ENCODE data around the gene TBC1D19.

Gene TBC1D19

DNA sequence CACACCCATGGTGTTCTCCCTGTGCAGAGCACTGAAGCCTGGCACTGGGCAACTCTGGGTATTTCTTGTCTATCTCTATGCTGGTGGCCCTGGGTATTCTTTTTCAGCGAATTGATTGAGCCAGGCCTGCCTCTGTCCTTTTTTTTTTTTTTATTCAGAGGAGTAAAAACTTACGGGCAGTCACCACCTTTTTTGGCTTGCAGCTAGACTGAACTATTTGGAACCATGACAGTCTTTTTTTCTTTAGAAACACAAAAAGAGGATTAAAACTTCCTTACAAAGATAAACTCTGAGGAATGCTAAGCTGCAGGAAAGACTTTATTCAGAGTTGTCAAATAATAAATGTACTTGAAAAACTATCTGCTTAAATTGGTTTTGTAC lies 157.6 kb downstream of the TBC1D19 start:
- DNase-seq: no peak

DNA sequence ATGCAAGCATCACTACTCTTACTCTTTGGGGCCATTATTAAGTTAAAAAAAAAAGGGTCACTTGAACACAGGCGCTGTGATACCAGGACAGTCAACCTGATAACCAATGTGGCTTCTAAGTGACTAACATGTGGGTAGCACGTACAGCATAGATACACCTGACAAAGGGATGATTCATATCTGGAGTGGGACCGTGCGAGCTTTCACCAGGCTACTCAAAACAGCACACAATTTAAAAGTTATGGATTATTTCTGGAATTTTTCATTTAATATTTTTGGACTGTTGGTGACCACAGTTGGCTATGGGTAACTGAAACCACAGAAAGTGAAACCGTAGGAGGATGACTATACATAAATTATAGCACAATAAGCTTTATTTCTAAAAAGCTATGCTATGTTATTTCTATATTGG lies 162.9 kb downstream of the TBC1D19 start:
- no peak for DNase-seq

DNA sequence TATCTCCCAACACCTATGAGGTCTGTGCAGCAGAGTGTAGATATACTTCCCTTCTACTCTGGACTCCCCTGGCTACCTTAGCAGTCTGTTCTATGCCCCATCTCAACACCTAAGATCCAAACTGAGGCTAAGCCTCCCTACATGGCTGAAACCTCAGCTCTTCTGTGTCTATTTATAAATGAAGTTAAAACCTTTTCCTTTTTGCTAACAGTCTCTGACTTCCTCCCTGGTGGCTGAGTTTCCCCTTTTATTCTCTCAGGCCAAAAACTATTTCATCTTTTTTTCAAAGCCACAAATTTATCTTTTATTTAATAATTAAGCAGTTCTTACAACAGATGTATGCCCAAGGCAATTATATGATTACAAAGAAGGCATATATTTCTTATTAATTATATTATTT lies 164.9 kb downstream of the TBC1D19 start:
- DNase-seq: no peak

DNA sequence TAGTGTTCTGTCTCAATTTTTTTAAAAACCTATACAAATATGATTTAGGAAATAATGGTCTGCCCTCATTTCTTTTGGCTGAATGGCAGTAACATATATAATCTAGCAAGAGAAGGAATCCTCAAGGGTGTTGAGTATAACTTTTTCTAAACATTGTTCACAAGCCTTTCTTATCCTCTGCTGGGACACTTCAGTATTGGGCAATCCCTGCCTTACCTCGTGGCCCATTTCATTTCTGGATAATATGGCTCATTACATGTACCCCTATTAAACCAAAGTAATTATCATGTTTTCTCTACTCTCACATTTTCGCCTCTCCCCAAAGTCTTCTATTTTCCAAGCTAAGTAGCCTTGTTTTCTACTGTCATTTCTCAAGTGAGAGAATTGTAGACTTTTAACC lies 166.0 kb downstream of the TBC1D19 start:
- DNase-seq: no peak

DNA sequence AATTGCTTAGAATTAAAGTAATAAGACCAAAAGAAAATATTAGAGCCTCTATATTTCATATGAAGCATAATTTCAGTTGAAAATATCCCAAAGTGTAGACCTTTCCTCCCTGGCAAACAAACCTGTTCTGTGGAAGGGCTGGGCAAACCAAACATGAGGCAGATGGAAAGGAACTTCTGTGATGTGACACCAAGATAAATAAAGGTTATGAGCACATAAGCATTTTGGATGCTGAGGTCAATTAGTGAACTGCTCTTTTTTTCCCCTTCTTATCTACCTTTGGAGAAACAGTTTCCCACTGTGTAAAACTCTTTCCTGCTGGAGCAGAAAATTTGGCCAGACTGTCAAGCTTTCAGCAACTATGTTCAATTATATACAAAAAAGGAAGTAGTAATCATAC lies 167.1 kb downstream of the TBC1D19 start:
- no peak for DNase-seq

DNA sequence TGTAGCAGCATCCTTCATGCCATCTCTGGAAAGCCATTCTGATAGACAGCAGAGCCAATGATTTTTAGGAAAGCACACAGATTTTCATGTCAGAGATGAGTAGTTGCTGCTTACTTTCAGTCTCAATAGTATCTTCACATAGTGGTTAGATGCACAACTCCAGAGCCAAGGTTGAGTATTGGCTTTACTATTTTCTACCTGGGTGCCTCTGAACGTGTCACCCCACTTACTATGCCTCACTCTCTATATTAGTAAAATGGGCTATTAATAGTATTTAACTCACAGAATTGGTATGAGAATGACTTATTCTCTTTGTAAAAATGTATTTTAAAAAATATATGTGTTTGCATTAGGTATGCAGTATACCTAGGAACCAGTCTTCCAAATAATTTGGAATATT lies 168.0 kb downstream of the TBC1D19 start:
- DNase-seq: no peak

DNA sequence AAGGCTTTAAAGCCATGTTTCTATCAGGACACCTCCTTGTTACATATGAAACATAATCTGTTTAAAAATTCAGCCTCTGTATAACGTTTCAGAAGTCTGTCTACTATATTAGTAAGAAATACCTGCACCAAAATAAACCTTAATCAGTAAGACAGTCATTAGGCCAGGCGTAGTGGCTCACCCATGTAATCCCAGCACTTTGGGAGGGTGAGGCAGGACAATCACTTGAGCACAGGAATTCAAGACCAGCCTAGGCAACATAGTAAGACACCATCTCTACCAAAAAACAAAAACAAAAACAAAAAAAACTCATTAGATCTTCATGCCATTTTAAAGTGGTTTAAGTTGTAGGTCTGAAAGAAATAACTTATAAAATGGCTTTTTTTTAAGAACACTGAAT lies 169.3 kb downstream of the TBC1D19 start:
- no peak for DNase-seq

DNA sequence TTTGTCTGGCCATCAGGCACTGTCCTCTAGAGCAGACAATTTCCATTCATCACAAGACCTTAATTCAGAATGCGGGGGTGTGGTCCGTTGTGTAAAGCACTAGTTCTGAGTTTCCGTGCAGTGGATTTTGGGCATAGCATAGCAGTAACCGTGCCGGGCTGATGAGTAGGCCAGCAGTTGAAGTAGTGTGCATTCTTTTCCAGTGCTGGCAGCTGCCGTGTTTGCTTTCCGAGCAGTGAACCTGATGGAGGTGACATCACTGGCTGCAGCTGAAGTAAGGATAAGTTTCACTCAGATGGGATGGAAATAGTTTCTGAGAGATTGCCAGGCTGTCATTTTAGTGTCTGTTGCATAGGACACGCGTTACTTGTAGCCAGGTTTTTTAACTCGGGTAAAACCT lies 169.7 kb downstream of the TBC1D19 start:
- no peak for DNase-seq

DNA sequence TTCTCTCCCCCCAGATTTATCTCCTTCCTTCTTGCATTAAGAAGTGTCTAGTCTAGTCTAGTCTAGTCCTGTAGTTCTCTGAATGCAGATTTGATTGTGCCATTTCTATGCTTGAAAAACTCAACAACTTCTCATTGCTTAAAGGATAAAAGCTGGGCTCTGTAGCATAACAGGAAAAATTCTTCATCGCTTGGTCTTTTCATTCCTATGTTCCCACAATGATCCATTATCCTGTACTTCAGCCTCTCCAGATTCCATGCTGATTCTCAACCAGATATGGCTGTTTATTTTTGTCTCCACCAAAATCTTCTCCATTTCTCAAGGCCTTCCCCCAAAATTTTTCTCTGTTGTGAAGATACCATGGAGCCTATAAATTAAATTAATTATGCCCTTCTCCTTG lies 173.9 kb downstream of the TBC1D19 start:
- DNase-seq: no peak

DNA sequence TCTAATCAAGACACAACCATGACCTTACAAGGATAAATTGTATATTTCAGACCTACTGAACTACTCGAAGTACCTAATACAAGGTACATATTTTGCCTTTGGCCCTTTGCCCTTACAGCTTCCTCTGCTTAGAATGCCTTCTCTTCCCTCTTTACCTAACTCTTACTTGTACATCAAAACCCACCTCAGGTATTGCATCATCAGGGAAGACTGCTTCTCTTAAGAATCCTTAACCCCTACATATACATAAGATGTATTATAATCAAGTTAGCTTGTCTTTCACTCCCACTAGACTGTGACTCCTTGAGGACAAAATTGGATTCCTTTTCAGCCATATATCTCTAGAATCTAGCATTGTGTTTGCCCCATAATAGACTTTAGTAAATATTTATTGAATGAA lies 175.0 kb downstream of the TBC1D19 start:
- DNase-seq: no peak

DNA sequence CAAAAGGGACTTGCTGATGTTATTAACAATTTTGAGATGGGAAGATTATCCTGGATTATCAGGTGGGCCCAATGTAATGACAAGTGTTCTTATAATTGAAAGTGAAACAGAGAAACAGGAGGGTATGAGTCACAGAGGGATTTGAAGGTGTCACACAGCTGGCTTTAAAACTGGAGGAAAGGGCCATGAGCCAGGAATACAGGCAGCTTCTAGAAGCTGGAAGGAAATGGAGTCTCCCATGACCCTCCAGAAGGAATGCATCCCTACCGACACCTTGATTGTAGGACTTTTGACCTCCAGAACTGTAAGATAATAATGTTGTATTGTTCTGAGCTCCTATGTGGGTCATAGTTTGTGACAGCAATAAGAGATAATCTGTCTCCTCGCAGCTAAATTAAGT lies 178.8 kb downstream of the TBC1D19 start:
- no peak for DNase-seq

DNA sequence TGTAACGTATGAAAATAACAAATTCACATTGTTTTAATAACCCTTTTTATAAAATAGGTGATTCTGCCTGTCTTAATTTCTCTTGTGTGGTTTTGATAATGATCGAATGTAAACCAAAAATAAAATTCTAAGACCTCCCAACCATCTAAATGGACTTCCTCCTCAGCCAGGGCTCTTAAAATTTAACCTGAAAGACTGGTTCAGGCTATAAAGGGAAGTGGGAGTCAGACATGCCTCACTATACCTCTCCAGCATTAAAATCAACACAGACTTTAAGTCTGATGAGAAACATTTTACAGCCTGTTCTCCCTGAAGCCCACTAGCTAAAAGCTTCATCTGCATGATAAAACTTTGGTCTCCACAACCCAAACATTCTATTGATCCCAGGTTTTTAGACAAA lies 179.2 kb downstream of the TBC1D19 start:
- DNase-seq: no peak

DNA sequence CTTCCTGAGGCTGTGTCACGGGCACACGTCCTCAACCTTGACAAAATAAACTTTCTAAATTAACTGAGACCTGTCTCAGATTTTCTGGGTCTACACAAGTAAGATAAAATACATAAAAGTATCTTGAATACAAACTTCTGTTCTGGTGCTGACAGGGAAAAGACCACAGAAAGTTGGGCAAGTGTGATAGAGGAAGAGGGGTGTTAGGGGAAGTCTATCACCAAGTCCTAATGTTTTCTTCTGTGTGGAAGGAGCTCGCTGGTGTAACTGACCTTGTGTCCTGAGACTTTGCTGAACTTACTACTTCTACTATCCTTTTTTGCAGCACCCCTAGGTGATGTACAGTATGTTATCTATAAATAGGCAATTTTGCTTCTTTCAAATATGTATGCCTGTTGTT lies 179.8 kb downstream of the TBC1D19 start:
- no peak for DNase-seq

DNA sequence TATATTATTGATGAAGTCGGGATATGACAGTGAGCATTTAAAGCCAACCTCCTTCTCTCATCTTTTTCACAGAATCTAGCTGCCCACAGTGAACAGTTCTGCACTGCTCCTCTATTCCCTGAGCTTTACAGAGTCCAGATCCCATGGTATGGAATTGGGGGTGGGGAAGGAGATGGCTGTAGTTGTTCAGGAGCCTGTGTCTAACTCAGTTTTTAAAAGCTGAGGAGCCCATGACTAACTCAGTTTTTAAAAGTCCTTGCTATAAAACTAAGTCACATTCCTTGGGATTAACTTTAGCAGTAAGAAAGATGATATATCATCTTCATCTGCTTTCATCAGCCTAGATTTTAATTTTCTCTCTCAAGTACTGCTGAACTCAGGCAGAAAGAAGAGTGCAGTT lies 180.3 kb downstream of the TBC1D19 start:
- no peak for DNase-seq

DNA sequence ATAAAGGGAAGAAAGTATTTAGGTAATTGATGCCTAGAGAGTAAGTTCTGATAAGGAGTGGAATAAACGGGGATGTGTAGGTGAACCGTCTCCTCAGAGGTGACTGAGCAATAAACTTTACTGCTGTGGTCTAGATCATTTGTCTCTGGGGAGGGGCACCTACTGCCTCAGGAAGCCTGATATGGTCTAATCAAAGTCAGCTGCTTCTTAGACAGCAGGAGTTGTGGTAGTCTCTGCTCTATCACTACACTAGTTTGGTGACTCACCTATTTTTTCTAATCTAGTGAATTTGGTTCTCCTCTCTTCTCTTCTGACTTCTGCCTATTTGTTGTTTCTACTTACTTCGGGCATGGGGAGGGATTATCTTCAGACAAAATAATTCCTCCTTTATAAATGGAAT lies 181.6 kb downstream of the TBC1D19 start:
- DNase-seq: no peak

DNA sequence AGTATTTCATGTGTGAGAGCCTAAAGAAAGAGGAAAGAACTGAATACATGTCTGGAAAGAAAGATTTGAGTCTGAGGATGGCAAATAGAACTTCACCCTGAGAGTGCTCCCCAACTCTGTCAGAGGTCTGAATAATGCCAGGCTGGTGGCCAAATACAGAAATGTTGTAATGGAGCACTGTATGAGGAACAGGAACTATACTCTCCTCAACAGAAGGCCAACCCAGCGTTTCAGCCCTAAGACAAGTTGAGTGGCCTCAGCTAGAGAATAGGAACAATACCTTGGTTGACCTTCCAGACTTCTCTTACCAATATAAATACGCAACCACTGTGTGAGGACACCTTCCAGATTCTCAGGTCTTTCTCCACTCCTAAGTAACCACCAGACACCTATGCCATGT lies 182.3 kb downstream of the TBC1D19 start:
- no peak for DNase-seq

DNA sequence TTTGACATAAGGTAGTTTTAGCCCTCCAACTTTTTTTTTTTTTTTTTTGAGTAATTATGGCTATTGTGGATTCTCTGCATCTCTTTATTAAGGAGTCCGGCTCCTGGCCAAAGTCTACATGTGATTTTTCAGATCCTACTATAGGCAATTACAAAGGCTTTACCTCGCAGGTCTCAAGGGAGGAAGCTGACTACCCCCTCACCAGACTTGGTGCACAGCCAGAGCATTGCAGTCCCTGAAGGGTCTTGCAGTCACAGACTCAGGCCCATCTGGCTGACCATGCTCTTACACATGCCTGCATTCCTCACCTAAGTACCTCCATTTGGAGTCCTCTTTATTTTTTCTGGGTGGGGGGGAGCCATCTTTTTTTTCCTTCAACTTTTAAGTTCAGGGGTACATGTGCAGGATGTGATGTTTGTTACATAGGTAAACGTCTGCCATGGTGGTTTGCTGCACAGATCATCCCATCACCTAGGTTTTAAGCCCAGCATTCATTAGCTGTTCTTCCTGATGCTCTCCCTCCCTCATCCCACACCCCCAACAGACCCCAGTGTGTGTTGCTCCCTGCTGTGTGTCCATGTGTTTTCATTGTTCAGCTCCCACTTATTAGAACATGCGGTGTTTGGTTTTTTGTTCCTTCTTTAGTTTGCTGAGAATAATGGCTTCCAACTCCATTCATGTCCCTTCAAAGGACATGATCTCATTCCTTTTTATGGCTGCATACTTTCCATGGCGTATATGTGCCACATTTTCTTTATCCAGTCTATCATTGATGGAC lies 188.4 kb downstream of the TBC1D19 start:
- DNase-seq: no peak

DNA sequence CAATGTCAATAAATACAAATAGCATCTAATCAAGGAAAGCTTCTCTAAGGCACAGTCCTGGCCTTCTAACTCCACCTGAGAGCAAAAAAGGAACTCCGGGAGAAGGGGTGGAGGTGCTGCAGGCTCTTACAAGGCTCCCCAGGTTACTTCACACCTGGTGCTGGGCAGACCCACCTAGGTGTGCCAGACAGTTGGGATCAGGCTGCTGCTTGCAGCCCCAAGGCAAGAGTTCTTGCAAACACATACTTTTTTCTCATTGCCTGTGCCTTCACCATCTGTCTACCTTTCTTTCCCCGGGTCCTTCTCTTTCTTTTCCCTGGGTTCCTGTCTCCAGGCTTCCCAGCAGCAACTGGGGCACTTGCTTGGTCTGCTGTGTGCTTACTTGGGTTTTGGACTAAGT lies 195.3 kb downstream of the TBC1D19 start:
- DNase-seq: no peak

DNA sequence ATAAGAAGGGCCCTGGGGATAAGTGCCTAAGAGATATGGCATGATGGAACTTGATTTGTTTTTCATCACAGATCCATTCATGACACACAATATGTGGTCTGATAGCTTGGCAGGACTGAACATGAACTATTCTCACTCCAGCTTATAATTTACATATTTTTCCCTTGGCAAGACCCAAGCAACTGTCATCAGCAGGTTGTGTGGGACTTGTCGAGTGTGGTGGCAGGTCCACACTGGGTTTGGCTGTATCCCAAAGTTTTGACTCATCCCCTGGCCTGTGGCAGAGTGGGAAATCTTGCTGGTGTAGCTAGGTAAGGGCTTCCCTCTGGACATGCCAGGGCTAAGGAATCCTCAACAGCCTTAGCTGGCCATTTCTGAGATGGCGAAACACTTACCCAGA lies 195.8 kb downstream of the TBC1D19 start:
- no peak for DNase-seq

DNA sequence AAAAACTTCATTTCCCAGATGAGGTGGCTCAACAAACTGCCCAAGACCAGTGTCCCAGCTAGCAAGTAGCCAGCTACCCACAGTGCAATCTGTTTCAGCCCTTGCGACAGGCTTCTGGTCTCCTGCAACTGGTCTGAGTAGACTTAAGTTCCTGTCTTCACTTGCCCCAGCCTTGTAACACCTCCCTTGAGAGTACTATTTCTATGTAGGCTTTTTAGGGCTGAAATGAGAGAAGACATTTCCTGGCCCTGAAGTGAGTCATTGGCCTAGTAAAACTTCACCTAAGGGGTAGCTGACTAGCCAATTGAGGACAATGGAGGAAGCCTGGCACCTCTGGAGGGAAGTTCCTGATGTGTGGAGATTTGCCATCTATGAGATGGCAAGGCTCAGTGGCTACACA lies 196.7 kb downstream of the TBC1D19 start:
- no peak for DNase-seq

DNA sequence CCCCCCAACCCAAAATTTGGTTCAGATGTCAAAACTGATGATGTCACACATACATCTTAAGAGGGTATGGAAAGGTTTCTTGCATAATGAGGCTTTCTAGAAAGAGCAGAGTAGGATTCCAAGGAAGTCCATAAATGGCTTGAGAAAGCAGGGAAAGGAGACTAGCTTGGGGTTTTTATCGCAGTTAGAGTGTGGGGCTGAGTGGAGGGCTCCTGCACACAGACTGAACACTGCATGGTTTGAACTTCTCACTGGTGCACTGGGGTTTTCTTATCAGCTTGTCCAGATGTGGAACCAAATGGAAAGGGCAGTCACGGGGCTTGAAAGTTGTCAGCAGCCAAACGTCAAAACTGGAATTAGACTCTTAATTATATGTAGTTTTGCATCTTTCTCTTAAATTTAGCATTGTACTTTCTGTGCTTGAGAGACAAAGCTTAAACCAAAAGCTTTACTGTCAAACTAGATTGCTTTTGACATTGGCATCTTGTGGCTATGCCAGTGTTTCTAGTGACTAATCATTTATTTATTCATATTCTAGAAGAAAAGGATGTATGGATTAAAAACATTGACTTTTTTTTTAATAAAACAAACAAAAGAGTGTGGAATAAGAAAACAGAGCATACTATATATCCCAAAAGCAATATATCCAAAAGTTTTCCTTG lies 198.4 kb downstream of the TBC1D19 start:
- no peak for DNase-seq

DNA sequence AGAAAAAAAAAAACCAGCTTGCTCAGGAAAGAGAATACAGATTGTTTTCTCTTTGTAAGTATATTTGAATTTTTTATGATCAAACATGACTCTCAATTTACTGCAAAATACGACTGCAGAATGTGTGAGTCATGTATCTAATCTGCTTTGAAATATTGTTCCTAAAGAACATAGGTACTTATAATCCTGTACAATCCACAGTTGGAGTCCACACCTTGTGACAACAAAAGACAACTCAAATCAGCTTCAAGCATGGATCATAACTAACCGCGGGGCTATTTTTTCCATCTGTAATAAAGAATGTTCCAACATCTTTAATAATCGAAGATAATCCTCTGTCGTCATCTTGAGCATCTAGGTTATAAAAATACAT lies 198.9 kb downstream of the TBC1D19 start:
- no peak for DNase-seq

DNA sequence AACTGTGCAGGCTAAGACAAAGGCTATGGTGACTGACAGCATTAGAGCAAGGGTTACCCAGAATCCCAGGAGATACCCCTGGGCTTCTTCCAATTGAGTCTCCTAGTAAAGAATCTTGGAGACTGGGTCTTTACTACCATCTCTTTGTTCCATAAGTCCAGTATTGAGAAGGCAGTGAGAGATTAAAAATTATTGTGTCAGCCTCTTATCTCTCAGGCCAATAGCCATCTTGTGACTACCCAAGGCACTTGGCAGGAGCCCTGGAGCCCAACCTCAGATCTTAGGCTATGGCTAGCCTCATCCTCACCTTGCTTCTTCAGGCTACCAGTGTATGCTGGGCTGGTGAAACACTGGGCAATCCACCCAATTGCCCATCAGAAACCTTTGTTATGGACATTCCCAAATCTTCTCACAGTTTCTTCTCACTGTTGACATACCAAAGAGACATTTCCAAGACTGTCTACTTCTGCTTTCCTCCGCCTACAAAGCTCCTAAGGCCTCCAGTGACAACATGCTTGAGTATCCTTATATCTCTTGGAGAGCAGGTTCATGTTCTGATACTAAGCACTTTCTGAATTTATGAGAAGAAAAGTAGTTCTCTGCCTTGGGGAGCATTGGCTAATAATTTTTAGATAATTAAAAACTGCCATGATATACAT lies 200.5 kb downstream of the TBC1D19 start:
- no peak for DNase-seq

DNA sequence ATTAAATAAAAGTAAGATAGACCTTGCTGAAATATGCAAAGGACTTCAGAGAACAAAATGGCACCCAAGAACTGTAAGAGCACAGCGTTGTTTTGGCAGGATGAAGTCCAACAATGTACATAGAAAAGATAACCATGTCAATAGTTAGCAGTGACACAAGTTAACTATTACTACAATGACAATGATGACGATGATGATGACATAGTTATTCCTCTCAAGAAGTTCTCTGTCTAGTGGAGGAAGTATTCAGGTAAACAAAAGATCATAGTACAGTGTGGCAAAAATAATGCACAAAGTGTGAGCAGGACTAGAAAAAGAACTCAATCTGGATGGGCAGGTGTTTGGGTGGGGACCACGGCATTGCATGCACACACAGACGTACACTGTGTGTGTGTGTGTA lies 201.4 kb downstream of the TBC1D19 start:
- no peak for DNase-seq

DNA sequence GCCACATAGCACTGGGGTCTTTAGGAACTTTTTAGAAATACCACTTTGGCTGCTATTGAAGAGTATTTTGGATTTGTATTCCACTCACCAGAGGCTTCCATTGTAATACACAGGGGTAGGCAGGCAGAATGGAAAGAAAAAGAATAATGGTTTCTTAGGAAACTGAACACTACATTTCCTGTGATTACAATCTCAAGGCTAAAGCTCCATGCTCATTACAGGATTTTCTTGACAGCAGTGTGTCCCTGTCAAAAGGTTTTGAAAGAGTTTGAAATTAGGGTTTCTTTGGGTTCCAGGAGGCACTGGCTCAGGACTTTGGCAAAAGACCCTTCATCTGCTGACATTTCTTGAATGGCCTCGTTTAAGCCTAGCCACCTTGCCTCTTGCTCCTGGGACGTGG lies 201.9 kb downstream of the TBC1D19 start:
- DNase-seq: no peak

Data from retina (tissue), 1 donor.